Stomach (tissue), 4 donors: ENCODE measurements around the gene SEMA4D.

Experiments
- POLR2A ChIP-seq, 4 donors: fragments of 450-650 bp; IDR thresholded peaks; one replicate each; pipeline ENCODE4 v1.6.1; 2016; ENCODE audit warnings: antibody characterized with exemption in 4 of 4, control low read depth in 2 of 4, mild to moderate bottlenecking in 1 of 4, moderate library complexity in 1 of 4
- TF ChIP-seq, protein P1 (sequence below), 7 experiments: fragments of 450-650 bp in 4 of 7; fragments of 200-600 bp in 3 of 7; sonication (generic) in 3 of 7; IDR thresholded peaks; one replicate each; pipeline ENCODE4 v1.5.1; 2016 to 2019; ENCODE audit warnings: antibody characterized with exemption in 7 of 7, control low read depth in 2 of 7, mild to moderate bottlenecking in 1 of 7

DNA sequence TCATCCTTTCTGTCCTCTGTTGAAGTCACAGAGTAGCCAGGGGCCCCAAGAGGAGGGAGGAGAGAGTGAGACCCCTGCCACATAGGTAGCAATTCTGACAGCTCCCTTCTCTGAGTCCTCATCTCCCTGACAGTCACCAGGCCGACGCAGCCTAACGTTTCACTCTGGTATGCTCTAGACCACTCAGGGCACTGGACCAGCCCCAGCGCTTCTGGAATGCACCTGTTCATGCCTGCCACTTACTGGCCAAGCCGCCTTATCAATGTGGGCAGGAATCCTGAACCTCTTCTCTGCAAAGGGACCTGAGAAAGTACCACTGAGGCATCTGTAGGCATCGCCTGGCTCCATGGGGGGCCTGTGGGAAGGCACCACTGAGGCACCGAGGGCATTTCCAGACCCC lies 129.4 kb downstream of the SEMA4D start:
- TF ChIP-seq, protein P1, sequence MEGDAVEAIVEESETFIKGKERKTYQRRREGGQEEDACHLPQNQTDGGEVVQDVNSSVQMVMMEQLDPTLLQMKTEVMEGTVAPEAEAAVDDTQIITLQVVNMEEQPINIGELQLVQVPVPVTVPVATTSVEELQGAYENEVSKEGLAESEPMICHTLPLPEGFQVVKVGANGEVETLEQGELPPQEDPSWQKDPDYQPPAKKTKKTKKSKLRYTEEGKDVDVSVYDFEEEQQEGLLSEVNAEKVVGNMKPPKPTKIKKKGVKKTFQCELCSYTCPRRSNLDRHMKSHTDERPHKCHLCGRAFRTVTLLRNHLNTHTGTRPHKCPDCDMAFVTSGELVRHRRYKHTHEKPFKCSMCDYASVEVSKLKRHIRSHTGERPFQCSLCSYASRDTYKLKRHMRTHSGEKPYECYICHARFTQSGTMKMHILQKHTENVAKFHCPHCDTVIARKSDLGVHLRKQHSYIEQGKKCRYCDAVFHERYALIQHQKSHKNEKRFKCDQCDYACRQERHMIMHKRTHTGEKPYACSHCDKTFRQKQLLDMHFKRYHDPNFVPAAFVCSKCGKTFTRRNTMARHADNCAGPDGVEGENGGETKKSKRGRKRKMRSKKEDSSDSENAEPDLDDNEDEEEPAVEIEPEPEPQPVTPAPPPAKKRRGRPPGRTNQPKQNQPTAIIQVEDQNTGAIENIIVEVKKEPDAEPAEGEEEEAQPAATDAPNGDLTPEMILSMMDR (IDR thresholded peaks at IDR 0.05): no peak
- TF ChIP-seq POLR2A (IDR thresholded peaks at IDR 0.05): no peak
